Cerebellar nuclear complex (tissue), 1 donor: ENCODE results near the gene MAST2.
"Not testable (repeated sequence)": the region's sequence is repeated elsewhere in the genome, so short reads cannot be mapped to it uniquely, and the experiment has no call there.

Source experiments
- DNase-seq, 2 experiments: peaks; one replicate each; lab custom pipeline; 2025; lab: John Stamatoyannopoulos, UW

The MAST2 gene

DNA sequence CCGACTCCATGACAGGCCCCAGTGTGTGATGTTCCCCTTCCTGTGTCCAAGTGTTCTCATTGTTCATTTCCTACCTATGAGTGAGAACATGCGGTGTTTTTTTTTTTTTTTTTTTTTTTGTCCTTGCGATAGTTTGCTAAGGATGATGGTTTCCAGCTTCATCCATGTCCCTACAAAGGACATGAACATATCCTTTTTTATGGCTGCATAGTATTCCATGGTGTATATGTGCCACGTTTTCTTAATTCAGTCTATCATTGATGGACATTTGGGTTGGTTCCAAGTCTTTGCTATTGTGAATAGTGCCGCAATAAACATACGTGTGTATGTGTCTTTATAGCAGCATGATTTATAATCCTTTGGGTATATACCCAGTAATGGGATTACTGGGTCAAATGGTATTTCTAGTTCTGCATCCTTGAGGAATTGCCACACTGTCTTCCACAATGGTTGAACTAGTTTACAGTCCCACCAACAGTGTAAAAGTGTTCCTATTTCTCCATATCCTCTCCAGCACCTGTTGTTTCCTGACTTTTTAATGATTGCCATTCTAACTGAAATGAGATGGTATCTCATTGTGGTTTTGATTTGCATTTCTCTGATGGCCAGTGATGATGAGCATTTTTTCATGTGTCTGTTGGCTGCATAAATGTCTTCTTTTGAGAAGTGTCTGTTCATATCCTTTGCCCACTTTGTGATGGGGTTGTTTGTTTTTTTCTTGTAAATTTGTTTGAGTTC is 54.5 kb downstream of the MAST2 start:
- DNase-seq = not testable (repeated sequence)

DNA sequence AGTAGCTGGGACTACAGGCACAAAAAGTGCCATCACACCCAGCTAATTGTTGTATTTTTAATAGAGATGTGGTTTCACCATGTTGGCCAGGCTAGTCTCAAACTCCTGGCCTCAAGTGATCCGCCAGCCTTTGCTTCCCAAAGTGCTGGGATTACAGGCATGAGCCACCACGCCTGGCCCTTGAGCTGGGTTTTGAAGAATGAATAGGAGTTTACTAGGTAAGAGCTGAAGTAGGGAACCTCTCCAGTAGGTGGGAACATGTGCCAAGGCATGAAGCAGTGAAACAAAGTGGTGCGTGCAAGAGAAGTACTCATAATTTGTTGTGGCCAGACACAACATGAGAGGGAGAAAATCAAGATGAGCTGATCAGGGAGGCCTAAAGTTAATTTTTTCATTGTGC is 55.8 kb downstream of the MAST2 start:
- DNase-seq = no peak

DNA sequence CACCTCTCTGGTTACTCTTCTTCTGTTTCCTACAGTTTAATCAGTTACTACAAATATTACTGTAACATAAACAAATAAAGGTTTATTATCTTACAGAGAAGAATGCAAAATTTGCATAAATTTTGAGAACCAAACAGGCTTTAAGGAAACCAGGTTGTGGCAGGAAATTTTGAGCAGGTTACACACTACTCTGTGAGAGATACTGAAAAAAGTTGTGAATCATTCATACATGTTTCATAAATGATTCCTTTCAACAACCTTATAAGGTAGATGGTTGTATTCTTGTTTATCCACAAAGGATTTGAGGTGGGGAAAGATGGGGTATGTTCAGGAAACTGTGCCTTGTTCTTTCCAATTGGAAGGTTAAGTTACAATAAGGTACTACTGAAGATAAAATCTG is 58.6 kb downstream of the MAST2 start:
- no peak for DNase-seq

DNA sequence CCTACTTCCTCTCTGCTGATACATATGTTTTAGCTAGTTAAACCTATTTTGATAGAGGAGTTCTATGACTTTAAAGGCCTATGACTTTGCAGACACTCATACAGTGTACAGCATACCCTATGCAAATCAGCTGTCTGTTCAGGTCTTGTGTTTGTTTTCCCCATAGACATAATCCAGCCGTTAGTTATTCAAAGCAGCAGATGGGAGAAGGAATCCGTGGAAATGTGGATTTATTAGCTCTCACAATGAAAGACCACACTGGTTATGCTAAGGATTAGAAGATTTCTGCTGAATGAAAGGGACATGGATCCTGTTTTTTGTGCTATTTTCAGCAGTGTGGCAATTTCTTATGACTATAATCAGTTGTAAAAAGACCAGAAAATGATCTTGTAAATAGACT is 59.8 kb downstream of the MAST2 start:
- no peak for DNase-seq

DNA sequence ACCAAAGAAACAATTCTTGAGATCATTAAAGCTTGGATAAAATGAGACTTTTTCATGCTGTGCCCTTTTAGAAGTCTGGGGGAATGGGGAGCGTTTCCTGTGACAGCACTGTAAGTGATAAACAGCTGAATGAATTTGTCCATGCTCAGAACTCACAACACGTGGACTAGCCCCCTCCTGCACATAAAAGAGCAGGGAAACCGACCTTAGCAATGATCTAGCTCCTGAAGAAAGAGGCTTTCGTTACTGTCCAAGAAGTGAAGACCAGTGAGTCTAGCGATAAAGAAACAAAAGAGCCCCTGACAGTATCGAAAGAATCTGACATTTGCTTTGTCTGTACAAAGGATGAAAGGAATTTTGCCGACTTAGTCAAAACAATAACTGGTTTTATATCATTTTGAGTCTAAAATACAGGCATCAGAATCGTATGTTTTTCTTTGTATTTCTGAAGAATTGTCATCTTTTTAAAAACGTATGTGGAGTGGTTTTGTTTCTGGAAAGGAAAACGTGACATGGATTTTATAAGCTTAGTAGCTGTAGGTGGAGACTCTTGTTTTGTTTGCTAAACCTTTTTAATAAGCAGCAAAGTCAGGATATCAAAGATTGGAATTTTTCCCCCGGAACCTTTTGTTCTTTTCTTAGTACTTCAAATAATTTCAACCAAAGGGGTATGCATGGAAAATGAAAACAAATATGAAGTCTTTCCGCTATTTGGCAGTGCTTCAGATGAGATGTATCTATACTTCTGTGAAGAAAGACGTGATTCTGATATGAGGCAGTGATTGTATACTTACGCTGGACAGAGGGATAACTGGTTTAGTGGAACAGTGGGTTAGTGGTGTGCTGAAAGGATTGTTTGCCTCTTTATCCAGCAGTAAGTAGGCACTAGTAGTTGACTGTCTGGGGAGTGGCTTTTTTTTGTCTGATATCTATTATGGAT is 61.0 kb downstream of the MAST2 start:
- no peak for DNase-seq

DNA sequence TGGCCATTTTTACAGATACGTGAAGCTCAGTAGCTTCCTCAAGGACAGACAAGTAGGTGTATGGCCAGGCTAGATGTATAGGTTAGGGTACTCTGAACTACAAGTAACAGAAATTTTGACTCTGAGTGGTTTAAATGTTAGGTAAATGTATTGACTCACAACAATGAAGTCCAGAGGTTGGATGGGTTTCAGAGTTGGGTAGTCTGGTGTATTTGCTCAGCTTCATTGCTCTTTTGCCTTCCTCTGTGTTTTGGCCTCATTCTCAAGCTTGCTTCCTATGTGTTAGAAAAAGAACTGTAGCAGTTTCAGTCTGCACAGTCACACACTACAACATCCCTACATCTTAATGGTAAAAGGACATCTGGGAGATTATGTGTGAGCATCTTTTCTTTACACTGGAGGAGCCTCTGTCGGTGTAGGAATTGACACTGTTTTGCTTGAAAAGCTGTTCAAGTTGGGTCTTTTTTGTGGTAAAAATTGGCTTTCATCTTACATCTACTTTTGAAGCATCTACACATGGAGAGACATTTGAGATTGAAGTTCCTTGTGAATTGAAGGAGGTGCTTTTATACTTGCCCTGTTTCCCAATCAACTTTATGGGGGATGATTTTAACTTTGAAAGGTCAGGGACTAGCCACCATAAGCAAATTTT is 64.4 kb downstream of the MAST2 start:
- no peak for DNase-seq

DNA sequence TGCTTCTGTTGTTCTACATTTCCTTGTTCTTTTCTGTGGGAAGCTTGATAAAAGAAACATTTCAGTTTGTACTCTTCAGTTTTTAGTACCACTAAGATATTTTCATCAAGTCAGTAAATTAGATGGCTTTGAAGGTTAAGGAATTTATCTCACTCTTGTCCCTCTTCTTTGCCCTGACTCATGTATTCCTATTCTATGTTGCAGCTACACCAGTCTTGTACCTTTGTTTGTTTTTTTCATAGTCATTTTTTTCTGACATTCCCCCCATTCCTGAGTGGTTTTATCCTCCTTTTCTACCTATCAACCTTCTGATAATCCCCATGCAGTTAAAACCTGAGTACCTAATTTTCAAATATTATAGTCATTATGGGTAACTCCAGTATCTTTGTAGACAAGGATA is 65.4 kb downstream of the MAST2 start:
- DNase-seq = no peak

DNA sequence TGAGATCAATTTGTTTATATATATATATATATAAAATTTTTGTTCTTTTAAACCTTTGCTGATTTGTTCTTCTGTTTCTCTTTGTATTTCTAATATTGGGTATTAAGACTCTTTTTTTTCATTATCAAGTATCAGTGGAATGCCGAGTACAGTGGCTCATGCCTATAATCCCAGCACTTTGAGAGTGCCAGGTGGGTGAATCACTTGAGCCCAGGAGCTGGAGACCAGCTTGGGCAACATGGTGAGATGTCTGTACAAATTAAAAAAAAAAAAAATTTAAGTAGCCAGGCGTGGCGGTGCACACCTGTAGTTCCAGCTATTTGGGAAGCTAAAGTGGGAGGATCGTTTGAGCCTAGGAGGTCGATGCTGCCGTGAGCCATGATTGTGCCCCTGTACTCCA is 67.1 kb downstream of the MAST2 start:
- DNase-seq = no peak

DNA sequence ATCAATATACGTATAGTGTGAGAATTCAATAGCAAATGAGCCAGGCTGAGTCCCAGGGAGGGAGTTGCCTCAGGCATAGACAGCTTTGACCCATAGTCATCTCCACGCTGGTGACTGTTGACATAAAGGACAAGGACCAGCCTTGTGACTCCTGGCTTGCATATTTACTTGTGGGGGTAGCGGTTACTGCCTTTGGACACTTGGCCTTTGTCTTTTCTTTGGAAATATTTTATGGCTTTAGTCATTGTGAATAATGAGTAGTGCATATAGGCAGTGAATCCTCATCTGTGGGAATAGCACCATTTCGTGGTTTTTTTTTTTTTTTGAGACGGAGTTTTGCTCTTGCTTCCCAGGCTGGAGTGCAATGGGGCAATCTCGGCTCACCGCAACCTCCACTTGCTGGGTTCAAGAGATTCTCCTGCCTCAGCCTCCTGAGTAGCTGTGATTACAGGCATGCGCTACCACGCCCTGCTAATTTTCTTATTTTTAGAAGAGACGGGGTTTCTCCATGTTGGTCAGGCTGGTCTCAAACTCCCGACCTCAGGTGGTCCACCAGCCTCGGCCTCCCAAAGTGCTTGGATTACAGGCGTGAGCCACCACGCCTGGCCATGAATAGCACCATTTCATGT is 68.9 kb downstream of the MAST2 start:
- not testable (repeated sequence) for DNase-seq

DNA sequence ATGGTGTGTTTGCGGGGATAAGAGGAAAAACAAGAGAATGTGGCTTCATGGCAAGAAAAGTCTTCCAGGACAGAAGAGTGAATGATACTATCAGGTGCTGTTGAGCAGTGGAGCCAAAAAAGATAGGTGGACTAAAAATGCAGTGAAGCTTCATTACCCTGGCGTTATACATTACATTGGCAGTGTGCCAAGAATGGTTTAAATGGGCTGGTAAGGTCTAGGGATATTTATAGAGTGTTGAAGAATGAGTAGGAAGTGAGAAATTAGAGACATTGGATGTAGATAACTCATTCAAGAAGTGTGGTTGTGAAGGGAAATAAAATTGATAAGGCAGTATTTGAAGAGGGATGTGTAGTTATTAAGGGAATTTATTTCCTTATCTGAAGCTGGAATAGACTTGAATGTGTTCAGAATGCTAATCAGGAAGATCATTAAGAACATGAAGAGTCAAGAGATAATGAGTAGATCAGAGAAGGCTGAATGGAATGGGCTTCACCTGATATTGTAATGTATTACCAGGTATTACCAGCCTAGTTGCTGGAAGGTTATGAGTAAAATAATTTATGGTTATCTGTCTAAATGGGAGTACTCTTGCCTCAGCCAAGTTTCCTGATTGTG is 72.7 kb downstream of the MAST2 start:
- DNase-seq = no peak

DNA sequence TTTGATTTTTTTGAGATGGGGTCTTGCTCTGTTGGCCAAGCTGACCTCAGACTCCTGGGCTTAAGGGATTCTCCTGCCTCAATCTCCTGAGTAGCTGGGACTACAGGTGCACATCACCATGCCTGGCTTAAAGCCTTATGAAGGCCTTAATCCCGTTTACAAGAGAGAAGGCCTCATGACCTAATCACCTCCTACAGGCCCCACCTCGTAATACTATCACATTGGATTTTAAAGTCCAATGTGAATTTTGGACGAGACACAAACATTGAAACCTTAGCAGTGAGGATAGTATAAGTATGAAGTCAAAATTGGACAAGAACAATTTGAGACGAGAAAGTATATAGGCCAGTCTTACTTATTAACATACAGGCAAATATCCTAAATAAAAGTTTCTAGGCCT is 73.9 kb downstream of the MAST2 start:
- DNase-seq = no peak

DNA sequence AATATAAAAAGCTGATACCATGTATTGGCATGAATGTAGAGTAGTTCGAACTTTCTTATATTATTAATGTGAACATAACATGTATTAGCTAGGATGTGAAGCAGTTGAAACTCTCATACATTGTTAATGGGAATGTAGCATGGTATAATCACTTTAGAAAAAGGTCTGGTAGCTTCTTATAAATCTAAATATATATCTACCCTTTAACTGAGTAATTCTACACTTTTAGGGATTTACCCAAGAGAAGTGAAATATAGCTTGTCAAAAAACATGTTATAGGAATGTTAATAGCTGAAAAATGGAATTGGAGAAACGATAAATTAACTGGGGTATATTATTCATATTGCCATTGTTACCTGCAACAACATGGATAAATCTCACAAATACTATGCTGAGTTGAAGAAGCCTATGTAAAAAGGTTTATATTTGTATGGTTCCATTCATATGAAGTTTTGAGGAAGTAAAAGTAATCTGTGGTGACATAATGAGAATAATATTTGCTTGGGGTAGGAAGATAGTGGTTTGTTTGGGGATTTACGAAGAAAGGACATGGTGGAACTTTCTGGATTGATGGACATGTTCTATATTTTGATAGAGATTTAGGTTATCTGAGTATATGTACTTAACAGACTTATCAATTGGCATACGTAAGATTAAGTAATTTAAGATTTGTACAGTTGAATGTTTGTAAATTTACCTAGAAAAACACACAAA is 76.6 kb downstream of the MAST2 start:
- no peak for DNase-seq

DNA sequence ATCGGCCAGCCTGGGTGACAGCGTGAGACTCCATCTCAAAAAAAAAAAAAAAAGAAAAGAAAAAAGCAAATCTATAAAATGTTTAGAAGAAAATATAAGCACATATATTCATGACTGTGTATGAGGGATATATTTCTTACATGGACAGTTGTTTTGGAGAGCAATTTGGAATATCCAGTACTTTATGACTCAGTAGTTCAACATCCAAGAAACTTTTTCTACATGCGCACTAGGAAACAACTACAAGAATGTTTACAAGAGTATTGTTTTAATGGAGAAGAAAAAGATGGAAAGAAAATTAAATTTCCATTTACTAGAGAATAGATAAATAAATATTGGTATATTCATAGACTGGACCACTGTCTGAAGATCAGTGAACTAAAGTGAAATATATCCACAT is 77.5 kb downstream of the MAST2 start:
- no peak for DNase-seq

DNA sequence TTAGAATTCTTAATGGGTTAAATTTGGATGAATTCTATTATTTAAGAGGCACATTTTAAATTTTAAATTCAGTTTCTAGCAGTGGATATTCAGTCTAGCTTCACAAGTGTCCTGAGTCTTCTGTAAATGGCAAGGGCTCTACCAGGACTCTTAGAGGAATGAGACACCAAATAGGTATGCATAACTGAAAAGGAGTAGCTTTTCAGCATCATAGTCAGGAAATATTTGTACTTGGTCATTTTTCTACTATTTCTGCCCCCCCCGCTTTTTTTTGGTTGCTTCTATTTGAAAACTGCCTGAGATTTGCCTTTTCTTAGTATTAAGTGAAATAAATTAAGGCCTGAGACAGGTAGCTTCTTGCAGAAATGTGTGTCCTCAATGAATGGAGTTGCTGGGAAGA is 80.2 kb downstream of the MAST2 start:
- no peak for DNase-seq

DNA sequence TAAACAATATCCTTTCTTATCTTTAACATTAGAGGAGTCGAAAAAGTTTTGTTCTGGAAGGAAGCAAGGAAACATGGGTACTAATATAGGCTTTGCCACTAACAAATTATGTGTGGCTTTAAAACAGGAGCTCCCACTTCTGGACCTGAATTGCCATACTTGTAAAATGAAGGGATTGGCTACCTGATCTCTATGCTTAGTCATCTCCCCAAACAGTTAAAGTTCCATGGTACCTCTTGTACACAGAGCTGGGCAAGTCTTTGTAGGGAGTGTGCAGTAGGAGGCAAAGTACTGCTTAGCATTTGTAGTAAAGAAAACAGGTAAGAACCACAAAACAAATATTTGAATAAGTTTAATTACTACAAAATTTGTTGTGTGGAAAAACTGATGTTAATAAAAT is 81.3 kb downstream of the MAST2 start:
- no peak for DNase-seq

DNA sequence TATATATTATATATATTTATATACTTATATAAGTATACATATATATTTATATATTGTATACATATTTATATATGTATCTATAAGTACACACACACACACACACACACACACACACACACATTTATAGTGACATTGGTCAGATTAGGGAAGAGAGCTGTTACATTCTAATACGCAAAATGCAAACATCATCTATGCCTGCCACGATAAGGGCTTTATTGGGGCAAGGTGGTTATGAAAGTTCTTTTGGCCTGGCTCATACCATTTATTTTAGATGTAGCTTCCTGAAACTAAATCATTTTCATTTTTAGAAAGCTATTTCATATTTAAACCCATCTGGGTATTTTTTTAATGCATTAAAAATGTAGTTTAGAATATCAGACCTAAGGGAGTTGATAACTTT is 82.8 kb downstream of the MAST2 start:
- DNase-seq = no peak

DNA sequence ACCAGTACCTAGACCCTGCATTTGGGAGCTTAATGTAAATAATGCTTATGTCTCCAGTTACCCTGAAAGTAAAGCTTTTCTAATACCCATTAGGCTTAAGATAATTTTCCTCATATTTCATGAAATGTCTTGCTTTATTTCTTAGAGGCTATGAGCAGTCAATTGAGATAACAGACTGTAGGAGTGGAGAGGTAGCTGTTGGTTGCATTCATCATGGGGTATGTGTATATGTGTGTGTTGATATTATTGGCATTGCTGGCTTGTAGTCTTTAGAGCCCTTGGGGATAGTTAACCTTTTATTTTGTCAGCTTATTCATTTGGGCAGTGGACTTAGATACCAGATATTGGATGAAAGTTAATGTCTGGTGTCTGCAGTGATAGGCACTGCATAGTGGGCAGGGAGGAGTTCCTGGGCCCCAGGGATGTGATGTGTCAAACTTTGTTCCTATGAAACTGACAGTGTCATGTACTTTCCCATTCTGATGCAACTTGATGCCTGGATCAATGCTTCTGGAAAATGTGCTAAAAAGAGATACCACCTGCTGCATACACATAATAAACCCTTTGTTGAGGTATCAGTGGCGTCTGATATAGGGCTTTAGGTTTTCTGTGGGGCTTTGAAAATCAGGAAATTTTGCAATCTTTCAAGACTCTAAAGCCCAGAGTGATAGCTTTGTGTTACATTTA is 83.9 kb downstream of the MAST2 start:
- DNase-seq = no peak

DNA sequence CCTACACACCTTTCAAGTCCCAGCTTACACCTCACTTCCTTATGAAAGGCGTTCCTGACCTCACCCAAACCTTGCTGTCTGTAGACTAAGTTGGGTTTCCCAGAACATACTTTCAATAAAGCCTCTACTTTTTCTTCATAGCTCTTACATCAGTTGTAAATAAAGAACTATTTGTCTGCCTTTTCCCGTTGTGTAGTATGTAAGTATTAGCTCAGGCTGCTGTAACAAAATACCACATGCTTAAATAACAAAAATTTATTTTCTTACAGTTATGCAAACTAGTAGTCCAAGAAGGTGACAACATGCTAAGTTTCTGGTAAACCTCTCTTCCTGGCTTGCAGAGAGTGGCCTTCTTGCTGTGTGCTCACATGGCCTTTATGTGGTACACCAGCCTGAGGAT is 86.7 kb downstream of the MAST2 start:
- DNase-seq = no peak

DNA sequence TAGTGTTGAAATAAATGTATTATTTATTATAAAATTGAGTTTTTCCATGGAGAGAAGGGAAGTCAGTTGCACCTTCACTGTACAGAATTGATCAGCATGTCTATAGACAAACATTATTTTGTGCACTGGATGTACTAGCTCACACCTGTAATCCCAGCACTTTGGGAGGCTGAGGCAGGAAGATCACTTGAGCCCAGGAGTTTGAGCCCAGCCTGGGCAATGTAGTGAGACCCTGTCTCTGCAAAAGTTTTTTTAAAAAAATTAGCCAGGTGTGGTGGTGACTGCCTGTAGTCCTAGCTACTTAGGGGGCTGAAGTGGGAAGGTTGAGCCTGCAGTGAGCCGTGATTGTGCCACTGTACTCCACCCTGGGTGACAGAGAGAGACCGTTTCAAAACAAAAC is 87.7 kb downstream of the MAST2 start:
- DNase-seq = no peak

DNA sequence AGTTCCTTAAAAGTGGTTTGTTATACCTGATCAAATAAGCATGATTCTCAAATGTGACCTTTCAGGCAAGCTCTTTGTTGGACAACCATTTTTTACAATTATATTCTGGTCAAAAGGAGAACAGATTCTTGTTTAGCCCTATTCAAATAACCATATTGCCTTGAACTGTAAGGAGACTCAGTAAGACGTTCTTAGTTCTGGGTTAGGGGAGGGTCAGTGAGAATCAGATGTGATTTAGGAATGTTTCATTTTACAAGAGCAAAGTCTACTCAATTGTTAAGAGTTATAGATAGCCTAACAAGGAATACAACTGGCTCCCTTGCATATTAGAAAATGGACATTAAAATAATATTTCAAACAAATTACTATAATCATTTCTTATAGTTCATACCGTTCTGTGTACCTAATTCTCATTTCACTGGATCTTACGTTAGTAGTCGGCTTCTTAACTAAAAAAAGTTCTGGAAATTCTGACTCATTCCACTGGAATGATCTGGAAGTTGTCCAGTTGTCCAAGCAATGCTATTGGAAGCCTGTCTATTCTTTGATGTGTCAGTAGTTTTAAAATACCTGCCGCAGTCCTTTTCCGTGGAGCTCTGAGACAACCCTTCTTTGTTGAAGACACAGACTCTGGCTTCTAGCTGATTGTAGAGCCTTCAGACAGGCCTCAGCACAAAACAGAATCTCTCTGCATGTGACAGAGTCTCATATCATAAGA is 88.8 kb downstream of the MAST2 start:
- DNase-seq = no peak
